ENCODE results near the gene THSD7A.

The THSD7A gene

DNA sequence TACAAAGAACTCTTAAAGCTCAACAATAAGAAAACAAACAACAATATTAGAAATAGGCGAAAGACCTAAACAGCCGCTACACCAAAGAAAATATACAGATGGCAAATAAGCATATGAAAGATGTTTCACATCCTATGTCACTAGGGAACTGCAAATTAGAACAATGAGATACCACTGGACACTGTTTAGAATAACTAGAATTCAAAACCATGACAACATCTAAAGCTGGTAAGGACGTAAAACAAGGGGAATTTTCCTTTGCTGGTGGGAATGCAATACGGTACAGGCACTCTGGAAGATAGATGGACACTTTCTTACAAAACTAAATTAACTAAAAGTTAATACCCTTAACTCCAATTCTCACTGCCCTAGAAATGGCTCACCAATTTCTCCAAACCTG, 44.5 kb downstream of the THSD7A start:
- Histone ChIP-seq H3K9ac (ENCODE audit: low read length) (no peak overlapping the region), H3K27ac (ENCODE audit: low read length) (no peak overlapping the region), H3K36me3 (replicated peaks; ENCODE audit: low read depth, low read length) (no peaks in the 10 kb centered on the region), H3K9me3 (ENCODE audit: insufficient read depth, low read length) (no peaks in the 10 kb centered on the region), H3K79me2 (ENCODE audit: low read length) (no peaks in the 10 kb centered on the region), H4K20me1 (ENCODE audit: insufficient read depth, low read length) (no peaks in the 10 kb centered on the region), H3K4me3 (ENCODE audit: low read length) (no peak overlapping the region), H3K27me3 (ENCODE audit: low read depth, low read length) (no peaks in the 10 kb centered on the region), H2AFZ (ENCODE audit: low read depth, low read length) (no peak overlapping the region), H3K4me1 (ENCODE audit: low read length) (no peaks in the 10 kb centered on the region), H3K4me2 (ENCODE audit: low read length) (no peak overlapping the region)
- TF ChIP-seq, protein P1, sequence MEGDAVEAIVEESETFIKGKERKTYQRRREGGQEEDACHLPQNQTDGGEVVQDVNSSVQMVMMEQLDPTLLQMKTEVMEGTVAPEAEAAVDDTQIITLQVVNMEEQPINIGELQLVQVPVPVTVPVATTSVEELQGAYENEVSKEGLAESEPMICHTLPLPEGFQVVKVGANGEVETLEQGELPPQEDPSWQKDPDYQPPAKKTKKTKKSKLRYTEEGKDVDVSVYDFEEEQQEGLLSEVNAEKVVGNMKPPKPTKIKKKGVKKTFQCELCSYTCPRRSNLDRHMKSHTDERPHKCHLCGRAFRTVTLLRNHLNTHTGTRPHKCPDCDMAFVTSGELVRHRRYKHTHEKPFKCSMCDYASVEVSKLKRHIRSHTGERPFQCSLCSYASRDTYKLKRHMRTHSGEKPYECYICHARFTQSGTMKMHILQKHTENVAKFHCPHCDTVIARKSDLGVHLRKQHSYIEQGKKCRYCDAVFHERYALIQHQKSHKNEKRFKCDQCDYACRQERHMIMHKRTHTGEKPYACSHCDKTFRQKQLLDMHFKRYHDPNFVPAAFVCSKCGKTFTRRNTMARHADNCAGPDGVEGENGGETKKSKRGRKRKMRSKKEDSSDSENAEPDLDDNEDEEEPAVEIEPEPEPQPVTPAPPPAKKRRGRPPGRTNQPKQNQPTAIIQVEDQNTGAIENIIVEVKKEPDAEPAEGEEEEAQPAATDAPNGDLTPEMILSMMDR (IDR thresholded peaks at IDR 0.05; ENCODE audit: low read depth, low read length), result no peak
- TF ChIP-seq EZH2phosphoT487 (IDR thresholded peaks at IDR 0.05; ENCODE audit: low read depth), result no peak

GRCh38 chr7:11786186-11786585, 45.8 kb downstream of the THSD7A start:
- no peak overlapping the region for H2AFZ ChIP-seq (ENCODE audit: low read depth, low read length)
- no peaks in the 10 kb centered on the region for H4K20me1 ChIP-seq (ENCODE audit: insufficient read depth, low read length)
- TF ChIP-seq EZH2phosphoT487 (IDR thresholded peaks at IDR 0.05; ENCODE audit: low read depth), result no peak
- TF ChIP-seq, protein P1 (IDR thresholded peaks at IDR 0.05; ENCODE audit: low read depth, low read length), result no peak
- no peaks in the 10 kb centered on the region for H3K27me3 ChIP-seq (ENCODE audit: low read depth, low read length)
- no peaks in the 10 kb centered on the region for H3K79me2 ChIP-seq (ENCODE audit: low read length)
- no peak overlapping the region for H3K4me2 ChIP-seq (ENCODE audit: low read length)
- H3K27ac ChIP-seq (ENCODE audit: low read length), result no peak overlapping the region
- H3K4me1 ChIP-seq (ENCODE audit: low read length), result no peaks in the 10 kb centered on the region
- H3K4me3 ChIP-seq (ENCODE audit: low read length), result no peak overlapping the region
- no peak overlapping the region for H3K9ac ChIP-seq (ENCODE audit: low read length)
- no peaks in the 10 kb centered on the region for H3K9me3 ChIP-seq (ENCODE audit: insufficient read depth, low read length)
- no peaks in the 10 kb centered on the region for H3K36me3 ChIP-seq (replicated peaks; ENCODE audit: low read depth, low read length)

DNA sequence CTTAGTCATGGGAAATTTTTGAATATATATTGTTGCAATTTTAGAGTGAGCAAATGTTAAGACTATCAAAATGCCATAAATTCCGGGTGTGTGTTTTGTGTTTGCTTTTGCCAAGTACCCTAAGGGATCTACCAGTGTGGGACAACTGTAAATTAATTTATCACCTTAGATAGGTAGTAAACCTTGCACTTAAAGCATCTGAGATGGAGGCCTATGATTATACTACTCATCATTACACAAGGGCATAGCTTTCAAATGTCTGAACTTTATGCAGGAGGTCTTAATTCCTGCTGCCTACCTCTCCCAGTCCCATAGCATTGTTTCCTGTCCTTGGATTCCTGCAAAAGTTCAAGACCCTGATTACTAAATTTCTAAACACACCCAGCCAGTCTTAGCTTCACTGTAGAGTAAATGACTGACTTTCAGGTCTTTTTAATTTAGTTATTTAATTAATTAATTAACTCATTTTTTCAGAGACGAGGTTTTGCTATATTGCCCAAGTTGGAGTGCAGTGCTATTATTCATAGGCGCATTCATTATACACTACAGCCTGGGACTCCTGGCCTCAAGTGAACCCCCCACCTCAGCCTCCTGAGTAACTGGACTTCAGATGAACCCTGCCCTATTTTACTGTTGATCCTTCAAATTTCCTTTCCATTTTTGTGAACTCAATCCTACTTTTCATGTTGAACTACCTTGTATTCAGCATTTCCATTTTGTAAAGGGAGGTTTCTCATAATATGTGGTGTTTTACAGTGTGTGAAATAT, 47.0 kb downstream of the THSD7A start:
- no peak overlapping the region for H3K27ac ChIP-seq (ENCODE audit: low read length)

More for the DNA sequence above, 47.0 kb downstream of the THSD7A start:
- Histone ChIP-seq H2AFZ (ENCODE audit: low read depth, low read length) (no peak overlapping the region), H3K4me2 (ENCODE audit: low read length) (no peak overlapping the region), H3K4me1 (ENCODE audit: low read length) (no peaks in the 10 kb centered on the region), H3K27me3 (ENCODE audit: low read depth, low read length) (no peaks in the 10 kb centered on the region), H3K9ac (ENCODE audit: low read length) (no peak overlapping the region), H4K20me1 (ENCODE audit: insufficient read depth, low read length) (no peaks in the 10 kb centered on the region), H3K9me3 (ENCODE audit: insufficient read depth, low read length) (no peaks in the 10 kb centered on the region), H3K36me3 (replicated peaks; ENCODE audit: low read depth, low read length) (no peaks in the 10 kb centered on the region), H3K79me2 (ENCODE audit: low read length) (no peaks in the 10 kb centered on the region), H3K4me3 (ENCODE audit: low read length) (no peak overlapping the region)
- TF ChIP-seq, protein P1 (IDR thresholded peaks at IDR 0.05; ENCODE audit: low read depth, low read length), result no peak
- no peak for TF ChIP-seq EZH2phosphoT487 (IDR thresholded peaks at IDR 0.05; ENCODE audit: low read depth)
